ENCODE results near the gene TBC1D8B.
"Not testable (repeated sequence)": the region's sequence is repeated elsewhere in the genome, so short reads cannot be mapped to it uniquely, and the experiment has no call there.

The TBC1D8B gene

GRCh38 chrX:106862972-106863688 is 60.7 kb downstream of the TBC1D8B start:
- Histone ChIP-seq H3K4me3 (ENCODE audit: low read depth in 1 of 2, low read length in 2 of 2) (no peak overlapping the region), H3K27me3 (ENCODE audit: control insufficient read depth in 1 of 2, insufficient read depth in 2 of 2, low read length in 2 of 2) (peaks cover 0 to 7% of the 10 kb centered on the region in 2 donors), H3K9me3 (ENCODE audit: low read length) (no peaks in the 10 kb centered on the region), H3K4me1 (ENCODE audit: insufficient read depth, low read length) (no peaks in the 10 kb centered on the region), H3K36me3 (ENCODE audit: insufficient read depth, low read length) (no peaks in the 10 kb centered on the region), H3K9ac (ENCODE audit: low read length) (no peak overlapping the region), H3K27ac (ENCODE audit: low read depth, low read length) (no peak overlapping the region)

- H3K4me3 ChIP-seq (ENCODE audit: low read depth in 1 of 2, low read length in 2 of 2), result no peak overlapping the region
- no peak overlapping the region for H3K9ac ChIP-seq (ENCODE audit: low read length)
- no peaks in the 10 kb centered on the region for H3K9me3 ChIP-seq (ENCODE audit: low read length)
- H3K27me3 ChIP-seq (ENCODE audit: control insufficient read depth in 1 of 2, insufficient read depth in 2 of 2, low read length in 2 of 2), result peaks cover 0 to 7% of the 10 kb centered on the region in 2 donors
- no peaks in the 10 kb centered on the region for H3K36me3 ChIP-seq (ENCODE audit: insufficient read depth, low read length)
- no peak overlapping the region for H3K27ac ChIP-seq (ENCODE audit: low read depth, low read length)
- H3K4me1 ChIP-seq (ENCODE audit: insufficient read depth, low read length), result no peaks in the 10 kb centered on the region
These were observed 61.2 kb downstream of the TBC1D8B start for GRCh38 chrX:106863697-106864096.

- H3K4me3 ChIP-seq (ENCODE audit: low read depth in 1 of 2, low read length in 2 of 2); H3K4me1 ChIP-seq (ENCODE audit: insufficient read depth, low read length); H3K27ac ChIP-seq (ENCODE audit: low read depth, low read length); H3K36me3 ChIP-seq (ENCODE audit: insufficient read depth, low read length); H3K27me3 ChIP-seq (ENCODE audit: control insufficient read depth in 1 of 2, insufficient read depth in 2 of 2, low read length in 2 of 2); H3K9me3 ChIP-seq (ENCODE audit: low read length); H3K9ac ChIP-seq (ENCODE audit: low read length): not testable (repeated sequence)
These were observed 70.3 kb downstream of the TBC1D8B start for GRCh38 chrX:106872796-106873195.

GRCh38 chrX:106874075-106874474 is 71.6 kb downstream of the TBC1D8B start:
- no peak overlapping the region for H3K9ac ChIP-seq (ENCODE audit: low read length)
- no peaks in the 10 kb centered on the region for H3K36me3 ChIP-seq (ENCODE audit: insufficient read depth, low read length)
- no peak overlapping the region for H3K27ac ChIP-seq (ENCODE audit: low read depth, low read length)
- no peaks in the 10 kb centered on the region for H3K9me3 ChIP-seq (ENCODE audit: low read length)
- no peaks in the 10 kb centered on the region for H3K27me3 ChIP-seq (ENCODE audit: control insufficient read depth in 1 of 2, insufficient read depth in 2 of 2, low read length in 2 of 2)
- H3K4me1 ChIP-seq (ENCODE audit: insufficient read depth, low read length), result no peaks in the 10 kb centered on the region
- no peak overlapping the region for H3K4me3 ChIP-seq (ENCODE audit: low read depth in 1 of 2, low read length in 2 of 2)

- Histone ChIP-seq H3K4me3 (ENCODE audit: low read depth in 1 of 2, low read length in 2 of 2) (no peak overlapping the region), H3K9me3 (ENCODE audit: low read length) (no peaks in the 10 kb centered on the region), H3K36me3 (ENCODE audit: insufficient read depth, low read length) (no peaks in the 10 kb centered on the region), H3K27me3 (ENCODE audit: control insufficient read depth in 1 of 2, insufficient read depth in 2 of 2, low read length in 2 of 2) (no peaks in the 10 kb centered on the region), H3K9ac (ENCODE audit: low read length) (no peak overlapping the region), H3K27ac (ENCODE audit: low read depth, low read length) (no peak overlapping the region), H3K4me1 (ENCODE audit: insufficient read depth, low read length) (no peaks in the 10 kb centered on the region)
These were observed 72.7 kb downstream of the TBC1D8B start for GRCh38 chrX:106875151-106875550.

- H3K36me3 ChIP-seq (ENCODE audit: insufficient read depth, low read length), result no peaks in the 10 kb centered on the region
These were observed 87.0 kb downstream of the TBC1D8B start for GRCh38 chrX:106889468-106889867.

GRCh38 chrX:106891762-106892460 is 89.4 kb downstream of the TBC1D8B start:
- H3K9me3 ChIP-seq (ENCODE audit: low read length), result no peaks in the 10 kb centered on the region
- H3K27ac ChIP-seq (ENCODE audit: low read depth, low read length), result no peak overlapping the region
- peaks cover 6 to 21% of the 10 kb centered on the region in 2 donors for H3K27me3 ChIP-seq (ENCODE audit: control insufficient read depth in 1 of 2, insufficient read depth in 2 of 2, low read length in 2 of 2)
- H3K4me3 ChIP-seq (ENCODE audit: low read depth in 1 of 2, low read length in 2 of 2), result no peak overlapping the region
- no peak overlapping the region for H3K9ac ChIP-seq (ENCODE audit: low read length)
- no peaks in the 10 kb centered on the region for H3K4me1 ChIP-seq (ENCODE audit: insufficient read depth, low read length)
- H3K36me3 ChIP-seq (ENCODE audit: insufficient read depth, low read length), result no peaks in the 10 kb centered on the region

More at GRCh38 chrX:106889468-106889867, 87.0 kb downstream of the TBC1D8B start:
- H3K27ac ChIP-seq (ENCODE audit: low read depth, low read length), result no peak overlapping the region
- H3K9me3 ChIP-seq (ENCODE audit: low read length), result no peaks in the 10 kb centered on the region
- no peaks in the 10 kb centered on the region for H3K4me1 ChIP-seq (ENCODE audit: insufficient read depth, low read length)
- H3K9ac ChIP-seq (ENCODE audit: low read length), result no peak overlapping the region
- H3K4me3 ChIP-seq (ENCODE audit: low read depth in 1 of 2, low read length in 2 of 2), result no peak overlapping the region
- peaks cover 10 to 17% of the 10 kb centered on the region in 2 donors for H3K27me3 ChIP-seq (ENCODE audit: control insufficient read depth in 1 of 2, insufficient read depth in 2 of 2, low read length in 2 of 2)

GRCh38 chrX:106894392-106894909 is 92.0 kb downstream of the TBC1D8B start:
- no peaks in the 10 kb centered on the region for H3K9me3 ChIP-seq (ENCODE audit: low read length)
- no peaks in the 10 kb centered on the region for H3K36me3 ChIP-seq (ENCODE audit: insufficient read depth, low read length)
- H3K4me1 ChIP-seq (ENCODE audit: insufficient read depth, low read length), result no peaks in the 10 kb centered on the region
- peaks cover 11 to 27% of the 10 kb centered on the region in 2 donors for H3K27me3 ChIP-seq (ENCODE audit: control insufficient read depth in 1 of 2, insufficient read depth in 2 of 2, low read length in 2 of 2)
- no peak overlapping the region for H3K4me3 ChIP-seq (ENCODE audit: low read depth in 1 of 2, low read length in 2 of 2)
- no peak overlapping the region for H3K27ac ChIP-seq (ENCODE audit: low read depth, low read length)
- H3K9ac ChIP-seq (ENCODE audit: low read length), result no peak overlapping the region

GRCh38 chrX:106894978-106895452 is 92.5 kb downstream of the TBC1D8B start:
- Histone ChIP-seq H3K9ac (ENCODE audit: low read length) (no peak overlapping the region), H3K27me3 (ENCODE audit: control insufficient read depth in 1 of 2, insufficient read depth in 2 of 2, low read length in 2 of 2) (peaks cover 11 to 27% of the 10 kb centered on the region in 2 donors), H3K4me3 (ENCODE audit: low read depth in 1 of 2, low read length in 2 of 2) (no peak overlapping the region)

GRCh38 chrX:106897259-106897658 is 94.8 kb downstream of the TBC1D8B start:
- no peak overlapping the region for H3K9ac ChIP-seq (ENCODE audit: low read length)
- no peaks in the 10 kb centered on the region for H3K9me3 ChIP-seq (ENCODE audit: low read length)
- no peak overlapping the region for H3K27ac ChIP-seq (ENCODE audit: low read depth, low read length)
- no peaks in the 10 kb centered on the region for H3K4me1 ChIP-seq (ENCODE audit: insufficient read depth, low read length)
- peaks cover 11 to 22% of the 10 kb centered on the region in 2 donors for H3K27me3 ChIP-seq (ENCODE audit: control insufficient read depth in 1 of 2, insufficient read depth in 2 of 2, low read length in 2 of 2)
- H3K4me3 ChIP-seq (ENCODE audit: low read depth in 1 of 2, low read length in 2 of 2), result no peak overlapping the region
- no peaks in the 10 kb centered on the region for H3K36me3 ChIP-seq (ENCODE audit: insufficient read depth, low read length)

More at GRCh38 chrX:106894978-106895452, 92.5 kb downstream of the TBC1D8B start:
- H3K36me3 ChIP-seq (ENCODE audit: insufficient read depth, low read length), result no peaks in the 10 kb centered on the region
- H3K4me1 ChIP-seq (ENCODE audit: insufficient read depth, low read length), result no peaks in the 10 kb centered on the region
- H3K9me3 ChIP-seq (ENCODE audit: low read length), result no peaks in the 10 kb centered on the region
- no peak overlapping the region for H3K27ac ChIP-seq (ENCODE audit: low read depth, low read length)

GRCh38 chrX:106898462-106898861 is 96.0 kb downstream of the TBC1D8B start:
- H3K27me3 ChIP-seq (ENCODE audit: control insufficient read depth in 1 of 2, insufficient read depth in 2 of 2, low read length in 2 of 2), result peaks cover 11% of the 10 kb centered on the region in 2 donors
- H3K9ac ChIP-seq (ENCODE audit: low read length), result no peak overlapping the region
- H3K36me3 ChIP-seq (ENCODE audit: insufficient read depth, low read length), result no peaks in the 10 kb centered on the region
- no peak overlapping the region for H3K27ac ChIP-seq (ENCODE audit: low read depth, low read length)
- no peaks in the 10 kb centered on the region for H3K9me3 ChIP-seq (ENCODE audit: low read length)
- H3K4me3 ChIP-seq (ENCODE audit: low read depth in 1 of 2, low read length in 2 of 2), result no peak overlapping the region
- no peaks in the 10 kb centered on the region for H3K4me1 ChIP-seq (ENCODE audit: insufficient read depth, low read length)

Data from muscle layer of colon (tissue), 2 donors.